T-helper 1 cell treated with Interleukin-12 subunit alpha and Interleukin-12 subunit beta and Interleukin-4 antibody, amounts not matched to agents 30 μg/mL and 1 μg/mL, for 36 hours (primary cell): ENCODE data around the gene GBP3.
"Not testable (repeated sequence)": the region's sequence is repeated elsewhere in the genome, so short reads cannot be mapped to it uniquely, and the experiment has no call there.

Source experiments
- H3K27ac Mint-ChIP-seq: one replicate; pipeline ENCODE4 v1.8.0; 2021; ENCODE audit warnings: mild to moderate bottlenecking, mixed read lengths
- H3K27me3 Mint-ChIP-seq: one replicate; pipeline ENCODE4 v1.8.0; 2021; ENCODE audit warnings: low read depth, mixed read lengths
- H3K36me3 Mint-ChIP-seq: one replicate; pipeline ENCODE4 v1.8.0; 2021; ENCODE audit warnings: low read depth, mixed read lengths
- H3K4me1 Mint-ChIP-seq: one replicate; pipeline ENCODE4 v1.8.0; 2021; ENCODE audit warnings: low read depth, mixed read lengths
- H3K4me3 Mint-ChIP-seq: one replicate; pipeline ENCODE4 v1.8.0; 2021; ENCODE audit warnings: mild to moderate bottlenecking, moderate library complexity, mixed read lengths
- H3K9me3 Mint-ChIP-seq: one replicate; pipeline ENCODE4 v1.8.0; 2021; ENCODE audit warnings: mixed read lengths

The GBP3 gene

GRCh38 chr1:89047734-89048133 is 25.1 kb upstream of the GBP3 start:
- no peaks in the 10 kb centered on the region for H3K27me3 Mint-ChIP-seq
- peaks cover 3% of the 10 kb centered on the region for H3K9me3 Mint-ChIP-seq
- H3K4me3 Mint-ChIP-seq = no peak overlapping the region
- peak overlapping the region; percentile 18 for H3K27ac Mint-ChIP-seq
- no peaks in the 10 kb centered on the region for H3K4me1 Mint-ChIP-seq
- H3K36me3 Mint-ChIP-seq = peaks cover 36% of the 10 kb centered on the region

- peaks cover 34% of the 10 kb centered on the region for H3K36me3 Mint-ChIP-seq
- H3K27me3 Mint-ChIP-seq, H3K4me3 Mint-ChIP-seq, H3K27ac Mint-ChIP-seq, H3K4me1 Mint-ChIP-seq, H3K9me3 Mint-ChIP-seq: not testable (repeated sequence)
Measured at GRCh38 chr1:89046318-89047183, 23.9 kb upstream of the GBP3 start.

GRCh38 chr1:89044970-89045721 is 22.5 kb upstream of the GBP3 start:
- Mint-ChIP-seq H3K27me3 (no peaks in the 10 kb centered on the region), H3K4me1 (peaks cover 14% of the 10 kb centered on the region), H3K4me3 (no peak overlapping the region), H3K36me3 (peaks cover 35% of the 10 kb centered on the region), H3K9me3 (peaks cover 8% of the 10 kb centered on the region), H3K27ac (no peak overlapping the region)

DNA sequence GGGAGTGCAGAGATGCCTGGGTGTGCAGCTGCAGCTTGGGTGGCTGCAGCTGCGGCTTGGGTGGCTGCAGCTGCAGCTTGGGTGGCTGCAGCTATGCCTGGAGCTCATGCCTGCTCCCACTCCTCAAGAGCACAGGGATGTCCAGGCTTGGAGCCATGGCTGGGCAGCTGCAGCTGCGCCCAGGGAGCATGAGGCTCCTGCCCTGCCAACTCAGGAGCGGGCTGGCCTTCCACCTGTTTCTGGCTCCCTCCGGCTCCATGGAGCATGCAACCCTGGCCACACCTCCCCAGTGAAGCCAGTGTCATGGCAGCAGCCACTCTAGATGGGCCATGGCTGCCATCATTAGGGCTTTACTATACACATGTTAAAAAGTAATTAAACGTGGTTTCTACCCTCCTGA is 21.3 kb upstream of the GBP3 start:
- Mint-ChIP-seq H3K27me3 (peaks cover 3% of the 10 kb centered on the region), H3K9me3 (peaks cover 8% of the 10 kb centered on the region), H3K4me1 (peaks cover 23% of the 10 kb centered on the region), H3K27ac (no peak overlapping the region), H3K4me3 (no peak overlapping the region), H3K36me3 (peaks cover 29% of the 10 kb centered on the region)

DNA sequence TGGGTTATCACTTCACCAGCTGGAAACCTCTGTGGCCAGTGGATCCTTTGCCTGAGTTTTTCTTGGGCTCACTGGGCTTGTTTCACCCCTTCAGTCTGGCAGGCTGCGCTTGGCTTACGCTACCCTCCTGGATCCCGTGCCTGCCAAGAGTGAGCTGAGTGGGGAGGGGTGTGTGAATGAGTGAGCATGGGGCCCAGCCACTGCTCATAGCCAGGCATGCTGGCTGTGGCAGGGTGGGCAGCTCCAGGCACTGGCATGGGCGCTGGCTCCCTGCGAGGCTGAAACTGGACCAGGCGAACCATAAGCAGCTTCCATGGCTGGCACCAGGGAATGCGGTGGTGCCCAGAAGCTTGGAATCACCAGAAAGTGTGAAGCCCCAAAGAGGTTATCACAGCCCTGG is 19.8 kb upstream of the GBP3 start:
- Mint-ChIP-seq H3K27me3 (peaks cover 4% of the 10 kb centered on the region), H3K4me1 (peaks cover 23% of the 10 kb centered on the region), H3K4me3 (no peak overlapping the region), H3K9me3 (peaks cover 8% of the 10 kb centered on the region), H3K27ac (no peak overlapping the region), H3K36me3 (peaks cover 20% of the 10 kb centered on the region)

GRCh38 chr1:89041721-89042120 is 19.1 kb upstream of the GBP3 start:
- peak overlapping the region; percentile 14 for H3K27ac Mint-ChIP-seq
- H3K4me1 Mint-ChIP-seq = peaks cover 23% of the 10 kb centered on the region
- peaks cover 8% of the 10 kb centered on the region for H3K9me3 Mint-ChIP-seq
- H3K4me3 Mint-ChIP-seq = no peak overlapping the region
- peaks cover 20% of the 10 kb centered on the region for H3K36me3 Mint-ChIP-seq
- peaks cover 4% of the 10 kb centered on the region for H3K27me3 Mint-ChIP-seq

- Mint-ChIP-seq H3K4me3 (no peak overlapping the region), H3K27ac (peak overlapping the region; percentile 14), H3K27me3 (peaks cover 4% of the 10 kb centered on the region), H3K9me3 (peaks cover 8% of the 10 kb centered on the region), H3K36me3 (peaks cover 20% of the 10 kb centered on the region), H3K4me1 (peaks cover 23% of the 10 kb centered on the region)
Measured at GRCh38 chr1:89041119-89041641, 18.5 kb upstream of the GBP3 start.

- Mint-ChIP-seq H3K4me3 (no peak overlapping the region), H3K9me3 (peaks cover 8% of the 10 kb centered on the region), H3K27me3 (peaks cover 4% of the 10 kb centered on the region), H3K4me1 (peaks cover 23% of the 10 kb centered on the region), H3K27ac (peak overlapping the region; percentile 8), H3K36me3 (peaks cover 20% of the 10 kb centered on the region)
Measured at GRCh38 chr1:89040315-89040626, 17.6 kb upstream of the GBP3 start.

GRCh38 chr1:89037186-89037585 is 14.5 kb upstream of the GBP3 start:
- Mint-ChIP-seq H3K27ac (no peak overlapping the region), H3K27me3 (peaks cover 4% of the 10 kb centered on the region), H3K36me3 (peaks cover 11% of the 10 kb centered on the region), H3K9me3 (peaks cover 13% of the 10 kb centered on the region), H3K4me3 (no peak overlapping the region), H3K4me1 (peaks cover 25% of the 10 kb centered on the region)

GRCh38 chr1:89035080-89035479 is 12.4 kb upstream of the GBP3 start:
- no peak overlapping the region for H3K27ac Mint-ChIP-seq
- peaks cover 25% of the 10 kb centered on the region for H3K9me3 Mint-ChIP-seq
- H3K4me3 Mint-ChIP-seq = no peak overlapping the region
- H3K27me3 Mint-ChIP-seq = peaks cover 8% of the 10 kb centered on the region
- peaks cover 16% of the 10 kb centered on the region for H3K4me1 Mint-ChIP-seq
- H3K36me3 Mint-ChIP-seq = peaks cover 20% of the 10 kb centered on the region

- Mint-ChIP-seq H3K36me3 (peaks cover 21% of the 10 kb centered on the region), H3K4me1 (peaks cover 14% of the 10 kb centered on the region), H3K9me3 (peaks cover 30% of the 10 kb centered on the region)
- not testable (repeated sequence) for H3K27ac Mint-ChIP-seq, H3K27me3 Mint-ChIP-seq, H3K4me3 Mint-ChIP-seq
Measured at GRCh38 chr1:89034004-89034403, 11.3 kb upstream of the GBP3 start.

DNA sequence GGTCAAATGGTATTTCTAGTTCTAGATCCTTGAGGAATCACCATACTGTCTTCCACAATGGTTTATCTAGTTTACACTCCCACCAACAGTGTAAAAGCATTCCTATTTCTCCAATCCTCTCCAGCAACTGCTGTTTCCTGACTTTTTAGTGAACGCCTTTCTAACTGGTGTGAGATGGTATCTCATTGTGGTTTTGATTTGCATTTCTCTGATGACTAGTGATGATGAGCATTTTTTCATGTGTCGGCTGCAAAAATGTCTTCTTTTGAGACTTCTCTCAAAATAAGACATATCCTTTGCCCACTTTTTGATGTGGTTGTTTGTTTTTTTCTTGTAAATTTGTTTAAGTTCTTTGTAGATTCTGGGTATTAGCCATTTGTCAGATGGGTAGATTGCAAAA is 6.4 kb upstream of the GBP3 start:
- Mint-ChIP-seq H3K9me3 (peaks cover 41% of the 10 kb centered on the region), H3K4me1 (peaks cover 21% of the 10 kb centered on the region), H3K27ac (peak overlapping the region; percentile 28), H3K36me3 (peaks cover 30% of the 10 kb centered on the region)
- not testable (repeated sequence) for H3K27me3 Mint-ChIP-seq, H3K4me3 Mint-ChIP-seq

DNA sequence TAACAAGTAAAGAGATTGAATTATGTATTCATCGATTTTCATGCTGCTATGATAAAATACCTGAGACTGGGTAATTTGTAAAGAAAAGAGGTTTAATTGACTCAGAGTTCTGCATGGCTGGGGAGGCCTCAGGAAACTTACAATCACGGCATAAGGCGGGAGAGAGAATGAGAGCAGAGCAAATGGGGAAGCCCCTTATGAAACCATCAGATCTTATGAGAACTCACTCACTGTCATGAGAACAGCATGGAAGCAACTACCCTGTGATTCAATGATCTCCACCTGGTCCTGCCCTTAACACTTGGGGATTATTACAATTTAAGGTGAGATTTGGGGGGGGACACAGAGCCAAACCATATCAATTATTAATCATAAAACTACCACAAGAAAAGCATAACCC is 3.3 kb upstream of the GBP3 start:
- no peaks in the 10 kb centered on the region for H3K27me3 Mint-ChIP-seq
- H3K36me3 Mint-ChIP-seq = peaks cover 29% of the 10 kb centered on the region
- H3K27ac Mint-ChIP-seq = no peak overlapping the region
- peaks cover 22% of the 10 kb centered on the region for H3K9me3 Mint-ChIP-seq
- H3K4me3 Mint-ChIP-seq = no peak overlapping the region
- peaks cover 26% of the 10 kb centered on the region for H3K4me1 Mint-ChIP-seq

DNA sequence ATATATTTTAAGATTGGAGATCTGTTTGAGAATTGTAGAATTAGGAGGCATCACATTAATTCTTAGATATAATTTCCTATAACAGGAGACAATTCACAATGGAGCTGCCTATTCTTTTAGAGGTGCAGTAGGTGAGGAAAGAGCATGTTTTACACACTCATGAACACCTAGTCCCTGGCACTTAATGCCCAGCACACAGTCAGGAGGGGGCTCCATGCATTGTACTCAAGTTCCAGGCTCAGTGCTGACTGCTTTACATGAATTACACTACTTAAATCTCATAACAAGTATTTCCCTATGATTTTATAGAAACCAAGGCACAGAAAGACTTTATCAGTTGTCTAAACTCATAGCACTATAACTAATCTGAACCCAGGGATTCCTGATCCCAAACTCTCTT is 360 bp upstream of the GBP3 start:
- H3K27me3 Mint-ChIP-seq = no peaks in the 10 kb centered on the region
- peaks cover 31% of the 10 kb centered on the region for H3K4me1 Mint-ChIP-seq
- H3K9me3 Mint-ChIP-seq = peaks cover 11% of the 10 kb centered on the region
- H3K4me3 Mint-ChIP-seq = peak overlapping the region; percentile 97
- peak overlapping the region; percentile 84 for H3K27ac Mint-ChIP-seq
- H3K36me3 Mint-ChIP-seq = peaks cover 44% of the 10 kb centered on the region

DNA sequence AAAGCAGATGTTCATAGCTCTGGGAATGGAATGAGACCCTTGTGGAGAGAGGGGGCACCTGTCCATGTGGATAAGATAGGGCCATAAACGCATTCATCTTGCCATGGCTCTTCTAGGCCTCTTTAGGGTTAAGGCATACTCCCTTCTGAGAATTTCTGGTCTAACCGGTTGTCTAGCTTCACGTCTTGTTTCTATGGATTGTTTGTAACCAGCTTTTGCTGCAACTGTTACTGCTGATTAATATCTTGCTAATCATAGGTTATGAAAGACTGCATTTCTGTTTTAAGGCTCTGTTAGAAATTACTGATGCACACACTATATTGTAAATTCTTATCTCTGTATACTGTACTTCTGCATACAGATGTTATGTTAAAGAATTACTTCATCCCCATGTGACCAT is 4.3 kb downstream of the GBP3 start:
- H3K27me3 Mint-ChIP-seq, H3K27ac Mint-ChIP-seq, H3K9me3 Mint-ChIP-seq, H3K4me3 Mint-ChIP-seq: not testable (repeated sequence)
- Mint-ChIP-seq H3K36me3 (peaks cover 72% of the 10 kb centered on the region), H3K4me1 (peaks cover 43% of the 10 kb centered on the region)
